HPDE6-E6E7 (cell line): Measurements from ENCODE around the gene EOGT.

Experiments
- DNase-seq: peaks from one replicate; pipeline ENCODE4 v3.0.0; 2011; ENCODE audit warnings: missing footprints; ENCODE audit errors: extremely low spot score

Gene EOGT

DNA sequence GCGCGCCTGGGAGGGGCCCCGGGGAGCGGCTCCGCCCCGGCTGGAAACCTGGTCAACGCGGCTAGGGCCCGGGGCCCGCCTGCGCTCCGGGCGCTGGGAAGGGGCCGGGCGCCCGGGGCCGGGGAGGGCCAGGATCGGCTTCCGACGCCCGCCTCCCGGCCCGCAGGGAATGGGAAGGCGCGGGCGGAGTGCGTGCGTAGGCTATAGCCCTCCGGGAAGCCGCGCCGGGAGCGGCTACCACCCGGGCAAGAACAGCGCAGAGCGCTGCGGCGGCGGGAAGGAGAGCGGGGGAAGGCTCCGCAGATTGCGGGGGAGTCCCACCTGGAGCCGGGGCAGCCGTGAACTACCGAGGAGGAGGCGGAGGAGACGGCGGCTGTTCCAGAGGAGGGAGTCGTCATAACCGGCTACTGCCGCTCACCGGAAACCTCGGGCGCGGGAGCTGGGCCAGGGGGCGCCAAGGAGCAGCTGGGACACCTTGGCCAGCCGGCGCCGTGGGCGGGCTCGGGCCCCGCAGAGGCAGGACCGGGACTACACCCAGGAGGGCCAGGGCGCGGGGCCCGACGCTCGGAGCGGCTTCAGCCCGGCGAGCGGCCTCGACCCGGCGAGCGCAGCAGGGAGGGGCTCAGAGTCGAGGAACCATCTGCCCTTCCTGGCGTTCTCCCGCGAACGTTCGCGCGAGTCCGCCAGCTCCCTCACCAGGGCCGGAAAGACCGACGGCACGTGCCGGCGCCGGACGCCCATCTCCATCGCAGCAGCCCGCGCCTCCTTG lies at the start of gene EOGT:
EOGT (minus strand) TSS at position 432 of the 769 bp plus-strand sequence. CDS start 3,838 bp downstream, outside the sequence.
- DNase-seq: no peak

DNA sequence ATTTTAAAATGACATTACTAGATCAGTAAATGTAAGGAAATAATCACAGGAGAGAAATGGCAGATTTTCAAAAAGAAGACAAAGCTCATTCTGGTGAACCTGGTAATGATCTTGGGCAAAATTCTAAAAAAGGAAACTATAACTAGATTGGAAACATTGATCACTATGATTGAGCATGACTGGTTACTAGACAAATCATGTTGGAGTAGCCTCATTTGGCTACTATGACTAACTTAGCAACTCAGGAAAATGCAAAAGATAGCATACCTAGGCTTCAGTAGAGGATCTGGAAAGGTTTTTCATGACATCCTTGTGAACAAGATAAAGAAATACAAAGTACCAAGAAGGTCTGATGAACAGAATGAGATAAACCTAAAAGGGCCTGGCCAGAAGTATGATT lies 46.2 kb upstream of the EOGT start:
- DNase-seq: no peak

GRCh38 chr3:69058947-69059224 lies 45.4 kb upstream of the EOGT start:
- no peak for DNase-seq

DNA sequence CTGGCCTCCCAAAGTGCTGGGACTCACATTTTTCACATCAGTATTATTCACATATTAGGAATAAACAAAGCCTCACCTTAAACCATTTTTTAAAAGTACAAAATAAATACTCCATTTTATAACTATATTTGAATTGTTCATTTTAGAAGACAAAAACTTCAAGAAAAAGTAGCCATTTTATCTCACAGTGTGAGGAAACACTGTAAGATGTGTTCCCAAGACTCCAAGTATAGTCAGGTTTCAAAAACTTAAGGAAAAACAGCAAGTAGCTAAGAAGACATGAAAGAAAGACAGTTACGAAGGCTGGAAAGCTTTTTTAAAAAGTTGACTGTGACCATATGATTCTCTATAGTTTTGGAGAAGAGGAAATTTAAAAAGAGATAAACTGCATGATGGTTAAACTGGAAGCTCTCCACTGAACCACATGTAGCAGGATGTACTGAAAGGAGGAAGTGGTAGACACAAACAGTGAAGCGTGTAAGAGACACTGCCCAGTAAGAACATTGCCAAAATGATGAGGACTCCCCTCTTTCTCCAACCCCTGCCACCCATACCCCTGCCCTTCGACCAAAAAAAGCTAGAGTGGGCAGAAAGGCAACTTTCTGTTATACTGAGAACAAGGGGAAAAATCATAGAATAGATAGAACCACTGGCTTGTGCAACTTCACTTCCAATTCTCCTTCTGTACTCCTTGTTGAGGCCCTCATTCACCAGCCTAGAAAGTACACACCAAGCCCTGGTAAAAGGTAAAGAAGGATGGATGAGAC lies 44.9 kb upstream of the EOGT start:
- no peak for DNase-seq

DNA sequence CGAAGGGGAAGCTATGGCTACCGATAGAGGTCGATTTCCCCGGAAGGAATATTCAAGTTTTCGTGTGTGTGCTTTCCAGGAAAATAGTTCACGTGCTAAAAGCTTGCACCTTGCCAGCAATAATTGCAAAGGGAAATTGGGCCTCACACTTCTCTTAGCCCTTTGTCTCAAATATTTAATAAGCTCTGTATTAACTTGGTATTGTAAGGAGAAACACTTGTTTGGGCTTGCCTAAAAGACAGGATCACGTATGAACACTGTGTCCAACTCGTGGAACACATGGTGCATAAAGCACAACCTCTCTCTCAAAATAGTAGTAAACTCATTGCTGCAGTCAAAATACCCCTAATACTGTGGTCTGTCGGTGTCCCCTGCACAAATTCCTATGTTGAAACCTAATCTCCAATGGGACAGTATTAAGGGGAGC lies 39.0 kb upstream of the EOGT start:
- DNase-seq: no peak

DNA sequence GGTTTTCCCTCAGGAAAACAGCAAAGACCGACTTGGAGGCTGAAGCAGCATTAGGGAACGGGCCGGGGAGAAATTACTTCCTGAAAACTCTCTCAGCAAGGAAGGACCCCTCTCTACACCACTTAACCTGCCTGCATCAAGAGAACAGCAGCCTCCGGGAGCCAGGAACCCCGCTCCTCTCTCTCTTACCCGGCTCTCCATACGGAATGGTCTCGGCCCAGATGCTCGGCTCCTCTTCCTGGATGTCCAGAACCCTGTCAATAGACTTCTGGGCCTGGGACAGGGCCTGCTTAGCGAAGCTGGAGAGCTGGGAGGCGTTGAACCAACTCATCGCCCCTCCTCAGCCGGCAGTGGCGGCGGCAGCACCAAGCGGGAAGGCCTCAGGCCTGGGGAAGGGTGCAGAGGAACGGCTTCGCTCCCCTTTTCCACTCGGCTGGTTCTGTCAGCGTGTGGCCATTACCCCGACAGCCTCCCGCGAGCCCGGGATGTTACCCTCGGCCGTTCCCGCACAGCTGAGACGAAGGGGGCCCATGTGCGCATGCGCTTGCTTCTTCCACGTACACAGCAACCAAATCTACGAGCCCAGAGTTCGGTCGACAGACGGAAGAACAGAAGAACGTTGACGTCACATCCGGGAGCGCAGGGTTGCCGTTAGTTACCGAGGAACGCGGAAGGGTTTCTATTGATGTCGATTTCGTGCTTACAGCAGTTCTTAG lies 38.4 kb upstream of the EOGT start, which contains the start of gene TMF1:
TMF1 (minus strand) TSS at position 578 of the 716 bp plus-strand sequence; CDS start at position 331, 247 bp downstream.
- peak; percentile 76 for DNase-seq

- no peak for DNase-seq
These were observed 35.5 kb upstream of the EOGT start for GRCh38 chr3:69048990-69049389.

- DNase-seq: no peak
These were observed 31.1 kb upstream of the EOGT start for GRCh38 chr3:69044608-69045007.

- DNase-seq: no peak
These were observed 20.0 kb upstream of the EOGT start for GRCh38 chr3:69033470-69033869.

- DNase-seq: no peak
These were observed 19.3 kb upstream of the EOGT start for GRCh38 chr3:69032737-69033136.

- DNase-seq: no peak
These were observed 18.7 kb upstream of the EOGT start for GRCh38 chr3:69032142-69032541.

GRCh38 chr3:69031635-69032034 lies 18.2 kb upstream of the EOGT start:
- DNase-seq: no peak

- DNase-seq: no peak
These were observed 7.4 kb upstream of the EOGT start for GRCh38 chr3:69020857-69021256.

DNA sequence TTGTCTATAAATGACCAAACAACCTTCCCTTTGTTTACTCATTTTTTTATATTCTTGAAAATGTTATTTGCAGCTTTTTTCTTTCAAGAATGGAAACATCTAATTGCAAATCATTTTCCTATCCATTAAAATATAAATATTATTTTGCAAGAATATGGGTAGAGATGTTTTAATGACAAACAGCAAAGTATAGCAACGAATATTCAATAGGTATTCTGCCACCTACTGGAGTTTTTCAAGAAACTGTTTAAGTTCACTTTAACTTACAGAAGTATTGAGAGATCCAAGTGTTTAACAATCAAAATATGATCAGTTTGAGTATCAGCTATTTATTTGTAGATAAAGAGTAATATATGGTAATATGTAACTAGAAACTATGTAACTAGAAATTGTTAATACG lies 6.9 kb upstream of the EOGT start:
- DNase-seq: no peak

- DNase-seq: no peak
These were observed 3.4 kb upstream of the EOGT start for GRCh38 chr3:69016901-69017300.

DNA sequence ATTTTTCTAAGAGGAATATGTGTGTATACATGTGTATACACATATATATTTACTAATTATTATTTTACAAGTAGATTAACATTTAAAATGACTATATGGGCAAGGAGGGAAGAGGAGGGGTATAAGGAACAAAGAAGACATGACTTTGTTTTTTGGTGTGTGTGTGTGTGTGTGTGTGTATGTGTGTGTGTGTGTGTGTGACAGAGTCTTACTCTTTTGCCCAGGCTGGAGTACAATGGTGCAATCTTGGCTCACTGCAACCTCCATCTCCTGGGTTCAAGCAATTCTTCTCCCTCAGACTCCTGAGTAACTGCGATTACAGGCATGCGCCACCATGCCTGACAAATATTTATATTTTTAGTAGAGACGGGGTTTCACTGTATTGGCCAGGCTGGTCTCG lies 2.6 kb upstream of the EOGT start:
- no peak for DNase-seq

DNA sequence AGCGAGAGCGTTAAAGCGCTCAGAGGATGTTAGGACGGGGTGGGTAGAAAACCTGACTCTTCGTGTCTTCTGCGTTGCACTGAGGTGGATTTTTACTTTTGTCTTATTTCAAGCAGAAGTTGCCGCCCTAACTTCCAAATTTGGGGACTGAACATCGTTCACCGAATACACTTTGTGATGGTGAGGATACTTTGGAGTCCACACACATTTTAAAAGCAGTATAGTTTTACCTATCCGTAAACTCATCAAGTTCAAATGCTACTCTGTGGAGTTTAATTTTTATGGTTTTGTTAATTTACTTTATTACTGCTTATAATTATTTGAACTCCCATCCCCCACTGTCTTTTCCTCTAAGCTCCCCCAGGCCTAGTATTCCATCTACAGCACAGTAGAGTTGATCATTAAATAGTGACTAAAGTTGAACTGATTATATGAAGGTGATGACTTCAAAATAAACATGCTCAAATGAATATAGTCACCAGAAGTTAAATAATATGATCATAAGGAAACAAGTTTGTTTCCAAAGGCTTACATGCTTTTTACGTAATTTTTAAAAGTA lies 617 bp upstream of the EOGT start:
- no peak for DNase-seq

DNA sequence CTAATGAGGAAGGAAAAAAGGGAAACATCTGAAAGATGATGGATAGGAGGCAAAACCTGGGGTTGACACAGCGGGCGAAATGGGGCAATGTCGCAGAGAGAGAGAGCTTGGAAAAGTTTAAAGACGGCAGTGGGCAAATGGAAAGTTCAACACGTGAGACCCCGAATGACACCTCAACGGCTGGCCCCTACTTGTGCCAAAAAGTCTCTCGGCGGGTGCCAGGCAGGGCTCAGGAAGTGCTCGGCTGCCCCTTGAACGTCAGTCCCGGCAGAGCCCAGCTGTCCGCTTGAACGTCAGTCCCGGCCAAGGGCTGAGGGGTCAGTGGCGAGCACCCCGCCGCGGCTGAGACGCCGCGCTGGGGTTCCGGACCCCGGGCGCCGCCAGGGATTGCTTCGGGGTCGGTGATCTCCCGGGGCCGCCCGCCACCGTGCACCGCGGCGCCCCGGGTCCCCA lies 658 bp downstream of the EOGT start:
- no peak for DNase-seq

GRCh38 chr3:69012100-69012799 lies 1.2 kb downstream of the EOGT start:
- no peak for DNase-seq

DNA sequence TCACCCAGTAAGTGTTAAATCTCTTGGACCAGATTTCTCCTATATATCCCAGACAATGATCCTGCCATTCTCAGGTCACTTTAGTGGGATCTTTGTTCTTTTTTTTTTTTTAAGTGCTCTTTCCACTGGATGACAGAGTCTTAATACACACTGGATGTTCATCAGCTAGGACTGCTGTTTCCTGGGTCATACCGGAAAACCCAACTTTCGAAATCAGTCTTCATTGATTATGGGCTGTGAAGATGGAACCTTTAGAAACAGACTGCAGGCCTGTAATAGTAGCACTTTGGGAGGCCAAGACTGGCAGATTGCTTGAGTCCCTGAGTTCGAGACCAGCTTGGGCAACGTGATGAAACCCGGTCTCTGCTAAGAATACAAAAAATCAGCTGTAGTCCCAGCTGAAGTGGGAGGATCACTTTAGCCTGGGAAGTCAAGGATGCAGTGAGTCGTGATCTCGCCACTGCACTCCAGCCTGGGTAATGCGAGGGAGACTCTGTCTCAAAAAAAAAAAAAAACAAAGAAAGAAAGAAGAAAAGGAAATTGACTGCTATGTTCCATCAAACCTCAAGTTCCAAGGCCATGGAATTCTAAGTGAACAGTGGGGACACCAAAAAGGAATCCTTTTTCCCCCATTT lies 2.3 kb downstream of the EOGT start:
- DNase-seq: no peak
